A549 (cell line): Measurements from ENCODE around the gene BST1. TPM values are rescaled to one million over a fixed set of nuclear protein-coding genes. Genes with fewer than 3 reads are reported as not detected.

Experiments used
- ATAC-seq, 2 experiments: fragments of 200-7000 bp in 1 of 2; fragments of >200 bp in 1 of 2; cut with Nextera tagmentation in 1 of 2; cut with Tn5 transposase in 1 of 2; 3 replicates each; pipeline versions ENCODE4 v1.8.0 to v1.9.1; 2018 to 2020; ENCODE audit warnings: mild to moderate bottlenecking in 1 of 2, moderate library complexity in 1 of 2
- CTCF ChIA-PET: fragments of 300-600 bp; sonication (Branson Sonifier 250); formaldehyde crosslinking; extraction: SDS; loops from one replicate; lab custom pipeline; 2021; ENCODE audit warnings: antibody characterized with exemption, inconsistent platforms; lab: Yijun Ruan, JAX
- POLR2A ChIA-PET: fragments of 350-600 bp; formaldehyde crosslinking; extraction: SDS; loops from one replicate; lab custom pipeline; 2021; ENCODE audit warnings: antibody characterized with exemption, inconsistent platforms; lab: Yijun Ruan, JAX
- DNase-seq, 2 experiments: peaks; one replicate each; pipeline versions ENCODE4 v3.0.0 to v3.0.0-alpha.2; 2011 to 2016; ENCODE audit warnings: low read depth in 1 of 2, low spot score in 1 of 2
- FAIRE-seq: peaks from 2 replicates; lab custom pipeline; 2011; peaks lifted over from hg19 to GRCh38; lab: Jason Lieb, UNC
- H3K27ac ChIP-seq, 2 experiments: fragments of >200 bp; sonication (Bioruptor Twin); formaldehyde crosslinking; 3 replicates each; pipeline ENCODE4 v1.5.1; 2016 to 2017
- H3K4me1 ChIP-seq: fragments of >200 bp; sonication (Bioruptor Twin); formaldehyde crosslinking; 3 replicates; pipeline ENCODE4 v1.6.1; 2016
- H3K4me2 ChIP-seq: fragments of >200 bp; sonication (Bioruptor Twin); formaldehyde crosslinking; 3 replicates; pipeline ENCODE4 v1.6.1; 2016
- H3K4me3 ChIP-seq: fragments of >200 bp; sonication (Bioruptor Twin); formaldehyde crosslinking; 3 replicates; pipeline ENCODE4 v1.5.1; 2016
- H3K9me3 ChIP-seq: fragments of >200 bp; sonication (Bioruptor Twin); formaldehyde crosslinking; 3 replicates; pipeline ENCODE4 v1.6.1; 2016
- CHD4 ChIP-seq: fragments of 200-600 bp; sonication (generic); IDR thresholded peaks from 2 replicates; pipeline ENCODE4 v1.6.1; 2016; ENCODE audit warnings: antibody characterized with exemption, mild to moderate bottlenecking, borderline replicate concordance
- EHF ChIP-seq: fragments of 250-450 bp; sonication (Bioruptor Pico); IDR thresholded peaks from 2 replicates; pipeline ENCODE4 v1.5.0; 2020; ENCODE audit warnings: mild to moderate bottlenecking
- HOXB13 ChIP-seq: fragments of 250-450 bp; sonication (Bioruptor Pico); IDR thresholded peaks from 2 replicates; pipeline ENCODE4 v1.5.0; 2020; ENCODE audit warnings: low read depth, mild to moderate bottlenecking, moderate library complexity
- NPAS2 ChIP-seq: fragments of 250-450 bp; sonication (Bioruptor Pico); IDR thresholded peaks from 2 replicates; pipeline ENCODE4 v1.8.0; 2022; ENCODE audit warnings: mild to moderate bottlenecking, moderate library complexity, borderline replicate concordance
- POLR2A ChIP-seq: IDR thresholded peaks from 2 replicates; pipeline ENCODE4 v1.6.1; 2012; ENCODE audit warnings: mild to moderate bottlenecking, low read length
- RFX5 ChIP-seq: fragments of 450-650 bp; IDR thresholded peaks from 2 replicates; pipeline ENCODE4 v1.7.1; 2014; ENCODE audit warnings: antibody characterized with exemption, mild to moderate bottlenecking, moderate library complexity
- RNF2 ChIP-seq: fragments of 200-600 bp; sonication (generic); IDR thresholded peaks from 2 replicates; pipeline ENCODE4 v1.6.1; 2016; ENCODE audit warnings: low read depth, mild to moderate bottlenecking, antibody characterized with exemption, moderate library complexity, borderline replicate concordance
- TFCP2L1 ChIP-seq: fragments of 250-450 bp; sonication (Bioruptor Pico); IDR thresholded peaks from 2 replicates; pipeline ENCODE4 v1.5.0; 2021; ENCODE audit warnings: mild to moderate bottlenecking
- TP53 ChIP-seq: fragments of 250-450 bp; sonication (Bioruptor Pico); IDR thresholded peaks from 2 replicates; pipeline ENCODE4 v1.5.0; 2021; ENCODE audit warnings: mild to moderate bottlenecking, moderate library complexity
- ZNF302 ChIP-seq: fragments of 250-450 bp; sonication (Bioruptor Pico); IDR thresholded peaks from 2 replicates; pipeline ENCODE4 v1.9.0; 2021; ENCODE audit warnings: inconsistent platforms, mild to moderate bottlenecking, moderate library complexity
- WGBS: methylation state at CpG from one replicate; pipeline ENCODE4 v1.1.6; 2017; ENCODE audit errors: missing lambda C conversion rate; 5-methylcytosine and 5-hydroxymethylcytosine counted together
- polyA plus RNA-seq, 4 experiments: library from polyadenylated mRNA; depleted of rRNA in 3 of 4; stranded (reverse); fragments of >200 nt; fragmentation: RNase III in 1 of 4; extraction: RNeasy Plus Mini Kit Qiagen cat#74134 plus additional on column Dnase treatment in 1 of 4; gene quantifications; 2 replicates in 3 of 4; 3 replicates in 1 of 4; pipeline ENCODE4 v1.2.3, GENCODE V29; 2011 to 2017
- TF ChIP-seq, protein P1 (sequence below): fragments of >200 bp; sonication (Bioruptor Twin); formaldehyde crosslinking; IDR thresholded peaks from 2 replicates; pipeline ENCODE4 v1.6.1; 2016
- TF ChIP-seq, protein P2 (sequence below): IDR thresholded peaks from 2 replicates; pipeline ENCODE4 v1.6.1; 2012
- TF ChIP-seq, protein P3 (sequence below): fragments of >200 bp; sonication (Bioruptor Twin); formaldehyde crosslinking; IDR thresholded peaks from 3 replicates; pipeline ENCODE4 v1.6.1; 2016
- TF ChIP-seq, protein P4 (sequence below): fragments of >200 bp; sonication (Bioruptor Twin); formaldehyde crosslinking; IDR thresholded peaks from 3 replicates; pipeline ENCODE4 v1.5.1; 2016

Gene BST1
- polyA plus RNA-seq, 2 of the 4 experiments (the other 2 are of a cell fraction), result 11.7 to 16.0 TPM

DNA sequence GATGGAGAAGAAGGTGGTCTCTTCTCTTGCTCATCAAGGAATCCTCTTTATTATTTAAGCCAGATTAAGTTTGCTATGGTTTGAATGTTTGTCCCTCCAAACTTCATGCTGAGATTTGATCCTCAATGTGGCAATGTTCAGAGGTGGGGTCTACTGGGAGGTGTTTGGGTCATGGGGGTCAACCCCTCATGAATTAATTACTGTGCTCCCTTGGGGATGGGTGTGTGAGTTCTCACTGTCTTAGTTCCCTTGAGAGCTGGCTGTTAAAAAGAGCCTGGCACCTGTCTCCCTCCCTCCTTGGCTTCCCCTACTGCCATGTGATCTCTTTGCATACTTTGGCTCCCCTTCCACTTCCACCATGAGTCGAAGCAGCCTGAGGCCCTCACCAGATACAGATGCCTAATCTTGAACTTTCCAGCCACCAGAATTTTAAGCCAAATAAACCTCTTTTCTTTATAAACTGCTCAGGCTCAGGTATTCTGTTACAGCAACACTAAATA, 39.3 kb downstream of the BST1 start:
- WGBS, result 20% methylated on average over 1 of the region's 1 CpG
- ChIA-PET CTCF (interaction anchor here (1.0 kb wide), 1 partner anchor 214 kb away, joined by 3 read pairs; no protein-coding TSS in a partner anchor), POLR2A (no interaction called here)
- DNase-seq (no peak), FAIRE-seq (no peak), ATAC-seq (no peak)
- Histone ChIP-seq H3K27ac (no peak overlapping the region), H3K9me3 (peaks cover 14% of the 10 kb centered on the region; the same call in 2 of the 3 replicates), H3K4me3 (no peak overlapping the region), H3K4me1 (no peaks in the 10 kb centered on the region)
- TF ChIP-seq NPAS2 (CRISPR knock-in tag), result no peak
- TF ChIP-seq, protein P1, sequence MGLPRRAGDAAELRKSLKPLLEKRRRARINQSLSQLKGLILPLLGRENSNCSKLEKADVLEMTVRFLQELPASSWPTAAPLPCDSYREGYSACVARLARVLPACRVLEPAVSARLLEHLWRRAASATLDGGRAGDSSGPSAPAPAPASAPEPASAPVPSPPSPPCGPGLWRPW, result no peak
- TF ChIP-seq POLR2A, result no peak
- TF ChIP-seq, all 56 proteins: peak for 0
- no peak overlapping the region for H3K4me2 ChIP-seq

DNA sequence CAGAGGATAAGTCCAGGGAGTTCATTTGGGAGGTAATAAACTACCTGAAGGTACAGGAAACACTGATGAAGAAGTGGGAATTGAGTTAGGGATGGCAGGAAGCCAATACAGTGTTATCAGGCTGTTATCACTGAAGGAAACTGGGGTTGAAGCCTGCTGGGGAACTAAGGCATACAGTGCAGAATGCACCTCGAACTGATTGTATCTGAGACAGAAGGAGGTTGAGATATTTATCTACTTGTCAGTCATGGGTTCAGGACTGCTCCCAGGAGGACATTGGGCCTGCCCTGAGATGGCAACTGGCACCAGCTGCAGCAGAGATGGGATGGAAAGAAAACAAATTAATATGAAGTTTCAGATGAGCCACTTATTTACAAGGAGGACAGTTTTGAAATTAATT, 39.8 kb downstream of the BST1 start:
- peaks cover 14% of the 10 kb centered on the region; the same call in 2 of the 3 replicates for H3K9me3 ChIP-seq
- no peak for FAIRE-seq
- WGBS, result 6% methylated on average over 1 of the region's 1 CpG
- ChIA-PET POLR2A (no interaction called here), CTCF (no interaction called here)
- H3K4me1 ChIP-seq, result no peaks in the 10 kb centered on the region
- no peak for DNase-seq
- H3K4me3 ChIP-seq, result no peak overlapping the region
- H3K4me2 ChIP-seq, result no peak overlapping the region
- H3K27ac ChIP-seq, result no peak overlapping the region
- no peak for ATAC-seq
- TF ChIP-seq TP53 (CRISPR knock-in tag), result no peak
- TF ChIP-seq RFX5, result no peak
- TF ChIP-seq CHD4, result no peak
- no peak for TF ChIP-seq EHF
- TF ChIP-seq, protein P2, sequence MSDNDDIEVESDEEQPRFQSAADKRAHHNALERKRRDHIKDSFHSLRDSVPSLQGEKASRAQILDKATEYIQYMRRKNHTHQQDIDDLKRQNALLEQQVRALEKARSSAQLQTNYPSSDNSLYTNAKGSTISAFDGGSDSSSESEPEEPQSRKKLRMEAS, result no peak

DNA sequence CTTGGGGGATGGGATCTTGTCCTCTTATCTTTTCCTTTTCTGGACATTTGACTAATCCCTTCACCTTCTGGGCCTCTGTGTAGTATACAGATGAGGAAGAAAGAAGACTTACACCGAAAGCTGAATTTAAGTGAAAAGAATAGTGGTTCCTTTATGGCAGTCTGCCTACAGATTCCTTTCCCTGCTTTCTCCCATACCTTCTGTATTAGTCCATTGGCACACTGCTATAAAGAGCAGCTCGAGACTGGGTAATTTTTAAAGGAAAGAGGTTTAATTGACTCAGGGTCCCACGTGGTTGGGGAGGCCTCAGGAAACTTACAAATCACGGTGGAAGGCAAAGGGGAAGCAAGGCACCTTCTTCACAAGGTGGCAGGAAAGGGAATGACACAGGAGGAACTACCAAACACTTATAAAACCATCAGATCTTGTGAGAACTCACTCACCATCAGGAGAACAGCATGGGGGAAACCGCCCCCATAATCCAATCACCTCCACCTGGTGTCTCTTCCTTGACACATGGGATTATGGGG, 41.2 kb downstream of the BST1 start:
- TF ChIP-seq TFCP2L1 (CRISPR knock-in tag) (no peak), RNF2 (no peak)
- H3K27ac ChIP-seq, result no peak overlapping the region
- no peak for ATAC-seq
- FAIRE-seq, result no peak
- DNase-seq, result no peak
- ChIA-PET POLR2A (no interaction called here), CTCF (interaction anchor here (1.0 kb wide), 1 partner anchor 61 kb away, joined by 4 read pairs; no protein-coding TSS in a partner anchor)
- WGBS, result 17% methylated on average over 5 of the region's 5 CpGs
- H3K9me3 ChIP-seq, result peaks cover 14% of the 10 kb centered on the region; the same call in 2 of the 3 replicates
- no peak overlapping the region for H3K4me2 ChIP-seq
- no peaks in the 10 kb centered on the region for H3K4me1 ChIP-seq
- H3K4me3 ChIP-seq, result no peak overlapping the region

DNA sequence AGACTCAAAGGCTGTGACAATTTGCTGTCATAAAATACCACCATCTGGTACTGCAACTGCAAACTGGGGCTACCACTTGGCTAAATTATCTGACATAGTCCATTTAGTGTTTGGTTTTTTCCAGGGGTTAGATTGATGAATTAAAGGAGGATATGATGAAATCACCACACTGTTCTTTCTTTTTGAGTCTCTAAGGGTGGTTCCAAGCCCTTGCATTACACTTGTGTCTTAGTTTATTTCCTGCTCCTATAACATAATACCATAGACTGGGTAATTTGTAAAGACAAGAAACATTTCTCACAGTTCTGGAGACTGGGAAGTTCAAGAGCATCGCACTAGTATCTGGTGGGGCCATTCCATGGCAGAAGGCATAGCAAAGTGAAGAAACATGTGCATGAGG, 43.2 kb downstream of the BST1 start:
- ATAC-seq (no peak), FAIRE-seq (no peak), DNase-seq (no peak)
- CTCF ChIA-PET, result no interaction called here
- 39% methylated on average over 1 of the region's 1 CpG for WGBS
- POLR2A ChIA-PET, result no interaction called here
- Histone ChIP-seq H3K4me2 (no peak overlapping the region), H3K9me3 (peaks cover 13% of the 10 kb centered on the region; the same call in 2 of the 3 replicates), H3K4me3 (no peak overlapping the region), H3K27ac (no peak overlapping the region), H3K4me1 (no peaks in the 10 kb centered on the region)
- TF ChIP-seq ZNF302 (no peak), HOXB13 (CRISPR knock-in tag) (no peak)
- TF ChIP-seq, protein P3, sequence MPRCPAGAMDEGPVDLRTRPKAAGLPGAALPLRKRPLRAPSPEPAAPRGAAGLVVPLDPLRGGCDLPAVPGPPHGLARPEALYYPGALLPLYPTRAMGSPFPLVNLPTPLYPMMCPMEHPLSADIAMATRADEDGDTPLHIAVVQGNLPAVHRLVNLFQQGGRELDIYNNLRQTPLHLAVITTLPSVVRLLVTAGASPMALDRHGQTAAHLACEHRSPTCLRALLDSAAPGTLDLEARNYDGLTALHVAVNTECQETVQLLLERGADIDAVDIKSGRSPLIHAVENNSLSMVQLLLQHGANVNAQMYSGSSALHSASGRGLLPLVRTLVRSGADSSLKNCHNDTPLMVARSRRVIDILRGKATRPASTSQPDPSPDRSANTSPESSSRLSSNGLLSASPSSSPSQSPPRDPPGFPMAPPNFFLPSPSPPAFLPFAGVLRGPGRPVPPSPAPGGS, result no peak
- TF ChIP-seq, protein P4, sequence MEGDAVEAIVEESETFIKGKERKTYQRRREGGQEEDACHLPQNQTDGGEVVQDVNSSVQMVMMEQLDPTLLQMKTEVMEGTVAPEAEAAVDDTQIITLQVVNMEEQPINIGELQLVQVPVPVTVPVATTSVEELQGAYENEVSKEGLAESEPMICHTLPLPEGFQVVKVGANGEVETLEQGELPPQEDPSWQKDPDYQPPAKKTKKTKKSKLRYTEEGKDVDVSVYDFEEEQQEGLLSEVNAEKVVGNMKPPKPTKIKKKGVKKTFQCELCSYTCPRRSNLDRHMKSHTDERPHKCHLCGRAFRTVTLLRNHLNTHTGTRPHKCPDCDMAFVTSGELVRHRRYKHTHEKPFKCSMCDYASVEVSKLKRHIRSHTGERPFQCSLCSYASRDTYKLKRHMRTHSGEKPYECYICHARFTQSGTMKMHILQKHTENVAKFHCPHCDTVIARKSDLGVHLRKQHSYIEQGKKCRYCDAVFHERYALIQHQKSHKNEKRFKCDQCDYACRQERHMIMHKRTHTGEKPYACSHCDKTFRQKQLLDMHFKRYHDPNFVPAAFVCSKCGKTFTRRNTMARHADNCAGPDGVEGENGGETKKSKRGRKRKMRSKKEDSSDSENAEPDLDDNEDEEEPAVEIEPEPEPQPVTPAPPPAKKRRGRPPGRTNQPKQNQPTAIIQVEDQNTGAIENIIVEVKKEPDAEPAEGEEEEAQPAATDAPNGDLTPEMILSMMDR, result no peak
